HCEC 1CT (cell line): ENCODE measurements around the gene APP.
A peak's percentile ranks its signal among the peaks of the same experiment; 100 is the strongest.
"Not testable (repeated sequence)": the region's sequence is repeated elsewhere in the genome, so short reads cannot be mapped to it uniquely, and the experiment has no call there.

Experiments
- DNase-seq: peaks from one replicate; pipeline ENCODE4 v3.0.0-alpha.2; 2017

The APP gene

GRCh38 chr21:26019236-26019635, 151.3 kb downstream of the APP start:
- DNase-seq = no peak

DNA sequence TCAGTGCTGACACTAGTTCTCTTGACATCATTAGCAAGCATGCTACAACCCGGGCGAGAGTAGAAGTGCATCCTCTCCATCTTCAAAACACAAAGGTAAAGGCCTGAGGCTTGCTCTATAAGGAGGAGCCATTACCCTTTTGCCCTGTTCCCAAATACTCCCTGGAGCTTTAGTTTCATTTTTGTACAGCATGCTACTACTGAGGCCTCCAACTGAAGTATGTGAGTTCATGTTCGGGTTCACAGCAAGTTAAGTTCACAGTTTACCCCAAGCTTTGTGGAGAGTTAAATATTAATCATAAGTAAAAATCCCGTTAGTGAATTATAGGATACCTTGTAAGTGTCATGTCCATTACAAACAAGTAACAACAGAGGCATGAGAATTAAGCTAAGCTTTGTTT, 156.6 kb downstream of the APP start:
- no peak for DNase-seq

DNA sequence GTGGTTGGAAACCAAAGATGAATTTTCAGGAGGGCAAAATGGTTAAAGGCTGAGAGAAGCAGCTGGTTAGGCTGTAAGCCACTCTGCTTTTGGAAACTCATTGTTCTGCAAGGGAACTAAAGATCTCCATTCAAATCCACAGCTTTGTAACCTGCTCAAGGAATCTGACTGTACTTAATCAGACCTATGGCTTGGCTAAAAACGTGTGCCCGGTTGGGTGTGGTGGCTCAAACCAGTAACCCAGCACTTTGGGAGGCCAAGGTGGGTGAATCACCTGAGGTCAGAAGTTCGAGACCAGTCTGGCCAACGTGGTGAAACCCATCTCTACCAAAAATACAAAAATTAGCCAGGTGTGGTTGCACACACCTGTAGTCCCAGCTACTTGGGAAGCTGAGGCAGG, 158.1 kb downstream of the APP start:
- DNase-seq = not testable (repeated sequence)

DNA sequence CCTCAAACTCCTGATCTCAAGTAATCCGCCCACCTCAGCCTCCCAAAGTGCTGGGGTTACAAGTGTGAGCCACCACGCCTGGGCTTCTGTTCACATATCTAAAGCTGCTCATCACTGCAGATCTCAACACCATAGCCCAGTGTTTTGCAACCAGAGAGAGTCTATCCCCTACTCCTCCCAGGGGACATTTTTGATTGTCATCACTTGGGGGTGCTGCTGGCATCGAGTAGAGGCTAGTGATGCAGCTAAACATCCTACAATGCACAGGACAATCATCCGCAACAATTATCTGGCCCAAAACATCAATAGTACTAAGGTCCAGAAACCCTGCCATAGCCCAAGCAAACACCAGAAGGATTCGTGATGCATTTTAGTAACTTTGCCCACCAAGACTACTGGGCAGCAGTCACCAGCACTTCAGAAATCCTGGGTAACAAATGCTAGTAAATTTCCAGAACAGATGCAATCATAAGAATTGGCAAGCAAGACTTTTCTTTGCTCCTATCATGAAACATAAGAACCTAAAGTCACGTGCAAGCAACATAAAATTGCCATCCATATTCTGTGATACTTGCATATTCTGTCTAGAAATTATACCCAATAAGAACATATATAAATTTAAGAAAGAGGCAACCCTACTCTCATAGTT, 159.2 kb downstream of the APP start:
- no peak for DNase-seq

GRCh38 chr21:26007951-26008498, 162.5 kb downstream of the APP start:
- DNase-seq = peak; percentile 78

- no peak for DNase-seq
Measured at GRCh38 chr21:26005464-26005863, 165.1 kb downstream of the APP start.

DNA sequence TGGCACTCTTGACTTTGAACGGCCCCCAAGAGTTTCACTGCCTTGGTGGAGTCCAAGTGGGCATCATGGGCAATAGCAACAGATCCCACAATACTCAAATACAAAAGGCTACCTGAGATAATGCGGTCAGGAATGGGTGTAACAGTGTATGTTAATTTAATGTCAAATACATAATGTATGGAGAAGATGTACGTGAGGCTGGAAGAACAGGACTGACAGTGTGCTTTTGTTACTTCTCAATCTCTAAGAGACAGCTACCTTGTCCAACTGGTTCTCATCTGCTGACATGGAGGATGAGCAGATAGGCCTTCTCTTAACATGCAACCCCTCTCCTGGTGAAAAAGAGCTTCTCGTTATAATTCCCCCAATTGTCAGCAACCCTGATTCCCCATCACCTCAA, 167.2 kb downstream of the APP start:
- DNase-seq = no peak

DNA sequence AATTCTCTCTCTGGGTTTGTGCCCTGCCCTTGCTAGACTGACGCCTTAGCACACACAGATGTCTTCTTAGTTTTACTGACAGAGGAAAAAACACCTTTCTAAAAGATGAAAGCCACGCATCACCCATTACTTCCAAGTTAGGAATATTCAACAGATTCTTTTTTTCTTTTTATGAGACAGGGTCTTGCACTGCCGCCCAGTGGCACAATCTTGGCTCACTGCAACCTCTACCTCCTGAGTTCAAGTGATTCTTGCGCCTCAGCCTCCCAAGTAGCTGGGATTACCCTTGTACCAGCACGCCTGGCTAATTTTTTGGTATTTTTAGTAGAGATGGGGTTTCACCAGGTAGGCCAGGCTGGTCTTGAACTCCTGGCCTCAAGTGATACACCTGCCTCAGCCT, 169.2 kb downstream of the APP start:
- no peak for DNase-seq

DNA sequence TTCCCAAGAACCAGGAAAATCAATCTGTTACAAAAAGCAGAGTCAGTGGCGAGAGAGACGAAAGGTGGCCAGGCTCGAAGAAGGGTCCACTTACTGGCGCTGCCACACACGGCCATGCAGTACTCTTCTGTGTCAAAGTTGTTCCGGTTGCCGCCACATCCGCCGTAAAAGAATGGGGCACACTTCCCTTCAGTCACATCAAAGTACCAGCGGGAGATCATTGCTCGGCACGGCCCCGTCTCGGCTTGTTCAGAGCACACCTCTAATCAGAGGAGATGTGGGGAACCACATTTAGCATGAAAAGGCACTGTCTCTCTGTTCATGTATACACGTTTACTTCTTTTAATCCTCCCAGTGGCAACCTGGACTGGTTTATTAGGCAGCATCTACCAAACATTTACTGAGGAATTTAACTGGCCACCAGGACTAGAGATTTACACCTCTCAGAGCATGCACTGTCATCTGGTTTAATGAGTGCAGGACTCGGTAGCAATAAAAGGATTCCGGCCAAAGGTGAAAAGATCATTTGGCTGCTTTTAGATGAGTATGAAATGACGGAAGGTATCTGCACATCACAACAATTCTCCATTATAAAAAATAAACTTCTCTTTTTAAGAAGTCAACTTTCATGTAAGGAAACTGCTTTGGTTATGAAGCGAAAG, 170.5 kb downstream of the APP start:
- no peak for DNase-seq

- DNase-seq = no peak
Measured at GRCh38 chr21:25997788-25998611, 172.6 kb downstream of the APP start.

DNA sequence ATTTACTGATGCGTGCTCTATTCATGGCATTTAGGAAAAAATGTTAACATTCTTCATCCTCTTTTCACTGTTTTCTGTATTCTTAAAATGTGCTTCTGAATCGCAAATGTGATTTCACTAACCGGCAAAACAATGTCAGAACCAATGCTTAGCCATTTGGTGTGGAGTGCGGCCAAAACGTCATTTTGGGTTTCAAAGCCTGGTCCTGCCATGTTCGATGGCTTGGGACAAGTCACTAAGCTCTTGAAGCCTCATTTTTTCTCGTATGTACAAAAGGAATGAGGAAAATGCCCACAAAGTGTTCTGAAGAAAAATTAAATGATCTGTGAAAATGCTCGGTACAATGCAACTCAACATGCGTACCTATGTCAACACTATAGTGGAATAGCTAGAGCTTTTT, 175.3 kb downstream of the APP start:
- no peak for DNase-seq

- DNase-seq = no peak
Measured at GRCh38 chr21:25994758-25995163, 175.8 kb downstream of the APP start.

- no peak for DNase-seq
Measured at GRCh38 chr21:25988738-25989137, 181.8 kb downstream of the APP start.

DNA sequence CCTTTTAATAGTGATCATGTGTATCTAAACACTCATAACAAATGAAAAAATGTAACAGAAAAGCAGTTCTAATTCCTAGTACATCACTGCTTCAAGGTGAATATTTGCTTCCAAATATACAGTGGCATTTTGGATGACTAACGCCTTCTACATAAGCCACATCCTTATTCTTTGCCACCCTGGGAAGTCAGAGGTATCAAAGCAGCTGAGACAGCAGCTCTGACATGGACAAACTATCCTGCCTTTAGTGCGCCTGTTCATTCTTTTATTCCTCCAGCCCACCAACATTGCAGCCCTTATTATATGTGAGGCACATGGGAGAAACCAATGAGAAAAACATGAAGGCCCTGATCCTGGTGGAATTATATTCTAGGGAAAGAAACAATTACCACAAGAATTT, 183.0 kb downstream of the APP start:
- no peak for DNase-seq

- no peak for DNase-seq
Measured at GRCh38 chr21:25986928-25987327, 183.6 kb downstream of the APP start.

- no peak for DNase-seq
Measured at GRCh38 chr21:25985990-25986389, 184.6 kb downstream of the APP start.

DNA sequence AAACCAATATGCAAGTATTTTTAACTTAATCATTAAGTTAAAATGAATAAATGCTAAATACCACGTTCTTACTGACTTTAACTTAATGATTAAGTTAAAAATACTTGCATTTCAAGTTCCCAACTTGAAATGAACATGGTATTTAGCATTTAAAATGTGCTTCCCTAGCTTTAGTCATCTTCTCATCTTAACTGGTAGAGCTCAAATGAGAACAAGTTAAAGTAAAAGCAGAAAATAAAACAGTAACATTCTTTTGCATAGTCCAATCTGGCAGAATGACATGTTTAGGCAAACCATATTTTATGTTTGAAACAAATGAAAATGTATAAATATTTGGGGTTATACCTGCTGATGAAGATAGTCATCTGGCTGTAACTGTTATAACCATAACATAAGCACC, 186.0 kb downstream of the APP start:
- no peak for DNase-seq

DNA sequence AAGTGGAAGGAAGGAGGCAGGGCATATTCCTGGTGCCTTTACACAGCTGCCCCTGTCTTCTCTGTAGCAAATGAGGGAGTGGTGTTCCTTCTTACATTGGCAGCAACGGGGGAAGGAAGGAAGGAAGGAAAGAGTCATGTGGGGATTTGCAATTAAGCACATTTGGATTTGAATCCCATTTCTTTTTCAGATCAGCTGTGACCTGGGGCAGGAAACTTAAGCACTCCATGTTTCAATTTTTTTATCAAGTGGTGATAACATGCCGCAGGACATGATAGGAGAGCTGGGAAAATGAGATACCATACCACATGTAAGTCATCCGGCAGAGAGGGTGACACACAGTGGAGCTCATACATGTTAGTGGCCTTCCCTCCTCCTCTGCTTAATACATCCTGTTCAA, 186.8 kb downstream of the APP start:
- no peak for DNase-seq

DNA sequence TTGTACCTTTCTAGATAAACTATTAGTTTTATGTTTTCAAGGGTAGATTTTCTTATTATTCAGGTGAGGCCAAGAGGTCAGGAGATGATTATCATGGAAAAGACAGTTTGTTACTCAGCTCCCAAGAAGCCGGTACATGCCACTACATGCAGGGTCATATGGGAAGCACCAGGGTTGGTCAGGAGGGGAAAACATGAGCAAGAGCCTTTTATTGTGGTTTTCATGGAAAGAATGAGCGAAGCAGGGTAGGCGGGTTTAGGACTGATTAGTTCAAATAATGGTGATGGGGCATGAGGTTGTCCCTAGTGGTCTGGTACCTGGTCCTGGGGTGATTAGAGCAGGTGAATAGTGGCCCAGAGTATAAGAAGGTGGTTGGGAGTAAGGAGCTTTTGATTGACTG, 189.9 kb downstream of the APP start:
- no peak for DNase-seq

- DNase-seq = no peak
Measured at GRCh38 chr21:25979845-25980616, 190.5 kb downstream of the APP start.

- no peak for DNase-seq
Measured at GRCh38 chr21:25977068-25977611, 193.4 kb downstream of the APP start.

GRCh38 chr21:25974964-25975363, 195.6 kb downstream of the APP start:
- DNase-seq = no peak
